ENCODE data around the gene SFT2D2. TPM values are rescaled to one million over a fixed set of nuclear protein-coding genes. Genes with fewer than 3 reads are reported as not detected.

Gene SFT2D2
- total and polyA plus RNA-seq, 5 experiments from 2014 or later = 33.4 to 52.0 (median 48.8) TPM

GRCh38 chr1:168224991-168225390 lies 813 bp upstream of the SFT2D2 start:
- ATAC-seq (no peak), DNase-seq (no peak)
- peak overlapping the region; percentile 74 to 98 (median 95) for H3K4me3 Mint-ChIP-seq
- H3K27me3 Mint-ChIP-seq = peaks cover 0 to 6% (median 2%) of the 10 kb centered on the region in 5 donors
- peaks cover 0 to 5% (median 0%) of the 10 kb centered on the region in 3 donors for H3K36me3 Mint-ChIP-seq
- POLR2A ChIA-PET = interaction anchor here (1.1 to 1.9 kb wide), 4 partner anchors 10 to 289 kb away, joined by 3 to 9 read pairs (median 6); partner anchors contain the start of gene TIPRL
- peaks cover 0 to 3% (median 0%) of the 10 kb centered on the region in 9 donors for H3K9me3 Mint-ChIP-seq
- peak overlapping the region in 9 of 10 donors; percentile 86 to 95 (median 91) for H3K27ac Mint-ChIP-seq
- peaks cover 15 to 49% (median 44%) of the 10 kb centered on the region in 4 donors for H3K4me1 Mint-ChIP-seq

- DNase-seq (no peak), ATAC-seq (no peak)
- Mint-ChIP-seq H3K4me1 (peaks cover 26 to 71% (median 65%) of the 10 kb centered on the region in 4 donors), H3K27me3 (peaks cover 0 to 4% (median 2%) of the 10 kb centered on the region in 5 donors), H3K36me3 (peaks cover 0 to 24% (median 4%) of the 10 kb centered on the region in 3 donors), H3K9me3 (peaks cover 0 to 3% (median 0%) of the 10 kb centered on the region in 9 donors), H3K27ac (peak overlapping the region in 9 of 10 donors; percentile 3 to 95 (median 89)), H3K4me3 (peak overlapping the region; percentile 80 to 98 (median 95))
- POLR2A ChIA-PET = no interaction called here
These were observed 1.8 kb downstream of the SFT2D2 start for GRCh38 chr1:168227620-168228019.

- ATAC-seq (no peak), DNase-seq (no peak)
- Mint-ChIP-seq H3K4me1 (peaks cover 34 to 85% (median 79%) of the 10 kb centered on the region in 4 donors), H3K27me3 (no peaks in the 10 kb centered on the region), H3K9me3 (no peaks in the 10 kb centered on the region), H3K4me3 (peak overlapping the region in 1 of 10 donors; percentile 47), H3K27ac (peak overlapping the region in 1 of 10 donors; percentile 90), H3K36me3 (peaks cover 4 to 45% (median 5%) of the 10 kb centered on the region in 3 donors)
- POLR2A ChIA-PET = no interaction called here
These were observed 4.1 kb downstream of the SFT2D2 start for GRCh38 chr1:168229893-168230292.

- POLR2A ChIA-PET = no interaction called here
- Mint-ChIP-seq H3K27me3 (no peaks in the 10 kb centered on the region), H3K36me3 (peaks cover 5 to 53% (median 7%) of the 10 kb centered on the region in 3 donors), H3K27ac (no peak overlapping the region), H3K4me1 (peaks cover 37 to 85% (median 79%) of the 10 kb centered on the region in 4 donors), H3K4me3 (no peak overlapping the region), H3K9me3 (no peaks in the 10 kb centered on the region)
- ATAC-seq (no peak), DNase-seq (no peak)
These were observed 4.9 kb downstream of the SFT2D2 start for GRCh38 chr1:168230709-168231108.

- no peak overlapping the region for H3K4me3 Mint-ChIP-seq
- peak overlapping the region in 6 of 10 donors; percentile 10 to 78 (median 58) for H3K27ac Mint-ChIP-seq
- H3K36me3 Mint-ChIP-seq = peaks cover 5 to 89% (median 26%) of the 10 kb centered on the region in 3 donors
- peak; percentile 92 to 99 for ATAC-seq
- POLR2A ChIA-PET = interaction anchor here (1.8 kb wide), 1 partner anchor 9 kb away, joined by 6 read pairs; the partner anchor contains the start of gene SFT2D2
- H3K27me3 Mint-ChIP-seq = no peaks in the 10 kb centered on the region
- no peaks in the 10 kb centered on the region for H3K9me3 Mint-ChIP-seq
- H3K4me1 Mint-ChIP-seq = peaks cover 32 to 56% (median 52%) of the 10 kb centered on the region in 4 donors
- DNase-seq = peak in 6 of 10 donors; percentile 5 to 38 (median 28)
These were observed 9.2 kb downstream of the SFT2D2 start for GRCh38 chr1:168234846-168235547.

DNA sequence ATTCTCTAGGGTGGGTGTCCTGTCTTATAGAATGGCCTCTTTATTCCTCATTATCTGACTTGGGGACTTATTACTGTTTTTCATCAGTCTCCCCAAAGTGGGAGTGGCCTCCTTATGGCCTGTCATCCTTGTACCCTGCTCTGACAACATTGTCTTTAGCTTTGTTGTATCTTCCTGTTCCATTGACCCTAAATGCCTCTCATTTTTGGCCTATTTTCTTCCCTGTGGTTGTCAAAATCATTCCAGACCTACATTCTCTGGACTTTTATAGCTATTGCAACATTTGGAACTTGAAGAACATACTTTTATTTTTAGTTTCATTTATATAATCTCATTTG lies 9.7 kb downstream of the SFT2D2 start:
- H3K4me3 Mint-ChIP-seq = no peak overlapping the region
- peak in 1 of 2 donors; percentile 23 for ATAC-seq
- H3K27ac Mint-ChIP-seq = peak overlapping the region in 5 of 10 donors; percentile 15 to 78 (median 67)
- H3K36me3 Mint-ChIP-seq = peaks cover 5 to 92% (median 30%) of the 10 kb centered on the region in 3 donors
- no peaks in the 10 kb centered on the region for H3K27me3 Mint-ChIP-seq
- H3K9me3 Mint-ChIP-seq = no peaks in the 10 kb centered on the region
- peaks cover 34 to 52% (median 48%) of the 10 kb centered on the region in 4 donors for H3K4me1 Mint-ChIP-seq
- DNase-seq = no peak
- POLR2A ChIA-PET = interaction anchor here (1.8 kb wide), 1 partner anchor 10 kb away, joined by 6 read pairs; the partner anchor contains the start of gene SFT2D2

DNA sequence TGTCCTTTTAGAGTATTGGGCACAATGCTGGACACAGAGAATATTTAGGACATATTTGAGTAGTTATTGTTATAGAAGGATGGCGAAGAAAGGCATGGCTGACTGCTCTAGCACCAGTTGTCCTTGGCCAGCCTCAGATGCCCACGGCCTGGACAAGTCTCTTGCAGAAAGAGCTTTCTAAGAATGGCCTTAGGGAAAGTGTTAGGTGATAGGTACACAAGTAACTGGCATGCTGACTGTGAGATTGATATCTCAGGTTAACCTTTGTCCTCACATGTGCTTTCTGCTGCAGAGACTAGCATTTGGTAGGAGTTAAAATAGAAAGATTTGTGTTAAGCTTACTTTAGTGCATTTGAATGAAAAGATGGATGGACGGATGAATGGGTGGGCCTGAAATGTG lies 10.1 kb downstream of the SFT2D2 start:
- peaks cover 5 to 92% (median 30%) of the 10 kb centered on the region in 3 donors for H3K36me3 Mint-ChIP-seq
- H3K4me1 Mint-ChIP-seq = peaks cover 30 to 47% (median 44%) of the 10 kb centered on the region in 4 donors
- H3K9me3 Mint-ChIP-seq = no peaks in the 10 kb centered on the region
- H3K27me3 Mint-ChIP-seq = no peaks in the 10 kb centered on the region
- DNase-seq (no peak), ATAC-seq (no peak)
- H3K4me3 Mint-ChIP-seq = no peak overlapping the region
- POLR2A ChIA-PET = interaction anchor here (1.8 kb wide), 1 partner anchor 10 kb away, joined by 6 read pairs; the partner anchor contains the start of gene SFT2D2
- peak overlapping the region in 2 of 10 donors; percentile 69 to 72 for H3K27ac Mint-ChIP-seq

DNA sequence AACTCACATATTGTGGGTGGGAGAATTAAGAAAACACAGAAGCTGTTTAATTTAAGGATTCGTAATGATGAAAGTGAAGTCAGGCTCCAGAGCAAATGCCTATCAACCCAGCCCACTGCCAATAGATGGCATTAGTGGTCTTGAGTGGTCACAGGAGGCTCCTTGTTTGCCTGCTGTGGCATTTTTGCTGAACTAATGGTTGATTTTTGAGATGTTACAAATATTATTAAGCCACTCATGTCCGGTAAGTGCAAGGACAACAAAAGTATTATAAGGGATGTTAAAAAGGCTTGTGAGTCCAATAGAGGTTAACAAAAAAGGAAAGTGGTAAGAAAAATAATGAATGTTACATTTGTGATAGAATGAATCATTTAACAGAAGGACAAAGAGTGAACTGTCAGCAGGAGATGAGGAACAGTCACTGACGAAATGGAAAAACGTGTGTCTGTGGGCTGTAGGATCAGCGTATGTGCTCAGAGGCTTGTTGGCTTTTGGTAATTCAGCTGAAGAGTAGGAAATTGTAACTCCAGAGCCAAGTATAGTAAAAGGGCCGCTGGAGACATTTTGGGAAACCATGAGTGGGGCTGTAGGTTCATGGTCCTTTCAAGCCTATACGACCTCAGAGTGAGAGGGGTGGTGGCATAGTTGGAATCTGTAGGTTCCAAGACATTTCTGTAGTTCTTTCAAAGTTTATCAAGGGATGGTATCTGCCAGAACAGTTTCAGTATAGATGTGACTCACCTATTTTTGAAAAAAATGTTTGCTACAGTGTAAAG lies 11.2 kb downstream of the SFT2D2 start:
- Mint-ChIP-seq H3K4me1 (peaks cover 29 to 41% (median 37%) of the 10 kb centered on the region in 4 donors), H3K4me3 (no peak overlapping the region), H3K36me3 (peaks cover 5 to 93% (median 31%) of the 10 kb centered on the region in 3 donors), H3K27ac (peak overlapping the region in 4 of 10 donors; percentile 16 to 57 (median 39)), H3K27me3 (no peaks in the 10 kb centered on the region), H3K9me3 (no peaks in the 10 kb centered on the region)
- ATAC-seq (no peak), DNase-seq (no peak)
- POLR2A ChIA-PET = no interaction called here

DNA sequence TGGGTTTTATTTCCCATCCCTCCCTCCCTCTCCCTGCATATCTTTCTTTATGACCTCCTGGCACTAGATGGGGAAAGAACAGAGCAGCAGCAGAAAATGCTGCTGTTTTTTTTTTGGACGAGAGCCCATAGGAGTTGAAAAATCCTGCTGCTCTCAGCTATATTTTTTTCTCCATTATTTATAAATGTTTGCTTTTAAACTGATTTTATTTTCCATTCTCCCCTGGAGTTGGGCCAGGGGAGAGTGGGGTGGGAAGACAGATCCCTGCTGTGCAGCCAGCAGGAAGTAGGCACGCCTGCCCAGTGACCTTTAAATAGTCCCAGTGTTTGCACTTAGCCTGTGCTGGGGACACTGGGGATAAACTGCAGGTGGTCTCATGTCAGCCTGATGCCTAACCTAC lies 17.4 kb downstream of the SFT2D2 start:
- POLR2A ChIA-PET = no interaction called here
- peaks cover 30 to 50% (median 48%) of the 10 kb centered on the region in 4 donors for H3K4me1 Mint-ChIP-seq
- no peaks in the 10 kb centered on the region for H3K9me3 Mint-ChIP-seq
- H3K4me3 Mint-ChIP-seq = no peak overlapping the region
- DNase-seq = no peak
- H3K27ac Mint-ChIP-seq = peak overlapping the region in 4 of 10 donors; percentile 4 to 64 (median 37)
- H3K36me3 Mint-ChIP-seq = peaks cover 23 to 95% (median 61%) of the 10 kb centered on the region in 3 donors
- no peak for ATAC-seq
- H3K27me3 Mint-ChIP-seq = no peaks in the 10 kb centered on the region

DNA sequence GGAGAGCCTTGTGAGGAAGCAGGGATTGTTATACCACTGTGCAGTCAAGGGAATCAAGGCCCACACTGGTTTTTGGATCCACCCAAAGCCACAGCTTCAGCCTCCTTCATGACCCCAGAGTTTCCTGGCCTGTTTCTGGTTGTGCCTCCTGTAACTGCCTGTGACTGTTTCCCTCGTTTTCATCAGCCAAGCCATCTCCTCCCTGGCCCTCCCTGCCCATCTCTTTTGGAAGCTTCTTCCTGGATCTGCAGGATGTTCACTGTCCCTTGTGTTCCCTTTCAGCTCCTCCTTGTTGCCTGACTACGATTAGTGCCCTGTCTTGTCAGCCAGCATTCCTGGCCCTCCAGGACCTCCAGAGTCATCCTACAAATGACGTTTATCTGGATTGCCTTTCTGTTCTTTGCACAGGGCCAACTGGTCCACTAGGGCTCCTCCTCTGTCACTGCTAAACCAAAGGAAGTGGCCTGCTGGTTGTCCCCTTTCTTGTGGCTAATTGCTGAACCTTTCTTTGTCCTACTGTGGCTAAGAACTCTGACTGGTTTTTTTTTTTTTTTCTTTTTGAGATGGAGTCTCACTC lies 17.9 kb downstream of the SFT2D2 start:
- H3K27ac Mint-ChIP-seq = peak overlapping the region in 7 of 10 donors; percentile 9 to 71 (median 50)
- peaks cover 23 to 97% (median 63%) of the 10 kb centered on the region in 3 donors for H3K36me3 Mint-ChIP-seq
- H3K4me3 Mint-ChIP-seq = peak overlapping the region in 1 of 10 donors; percentile 36
- no peaks in the 10 kb centered on the region for H3K27me3 Mint-ChIP-seq
- H3K9me3 Mint-ChIP-seq = no peaks in the 10 kb centered on the region
- ATAC-seq (no peak), DNase-seq (no peak)
- POLR2A ChIA-PET = no interaction called here
- H3K4me1 Mint-ChIP-seq = peaks cover 33 to 55% (median 53%) of the 10 kb centered on the region in 4 donors

DNA sequence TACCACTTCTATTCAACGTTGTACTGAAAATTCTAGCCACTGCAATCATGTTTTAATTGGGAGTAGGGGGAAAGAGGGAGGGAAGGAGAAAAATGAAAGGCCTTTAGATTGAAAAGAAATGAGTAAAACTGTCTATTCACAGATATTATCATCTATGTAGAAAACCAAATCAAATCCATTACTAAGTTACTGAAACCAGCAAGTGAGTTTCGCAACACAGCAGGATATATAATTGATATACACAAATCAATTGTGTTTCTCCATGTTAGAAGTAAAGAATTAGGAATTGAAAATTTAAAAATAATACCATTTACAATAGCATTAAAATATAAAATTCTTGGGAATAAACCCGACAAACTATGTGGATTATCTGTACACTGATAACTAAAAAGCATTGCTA lies 19.2 kb downstream of the SFT2D2 start:
- peaks cover 36 to 60% (median 58%) of the 10 kb centered on the region in 4 donors for H3K4me1 Mint-ChIP-seq
- POLR2A ChIA-PET = no interaction called here
- H3K27me3 Mint-ChIP-seq = no peaks in the 10 kb centered on the region
- H3K9me3 Mint-ChIP-seq = no peaks in the 10 kb centered on the region
- H3K4me3 Mint-ChIP-seq = no peak overlapping the region
- H3K27ac Mint-ChIP-seq = peak overlapping the region in 3 of 10 donors; percentile 2 to 61 (median 22)
- ATAC-seq (no peak), DNase-seq (no peak)
- peaks cover 23 to 97% (median 61%) of the 10 kb centered on the region in 3 donors for H3K36me3 Mint-ChIP-seq

DNA sequence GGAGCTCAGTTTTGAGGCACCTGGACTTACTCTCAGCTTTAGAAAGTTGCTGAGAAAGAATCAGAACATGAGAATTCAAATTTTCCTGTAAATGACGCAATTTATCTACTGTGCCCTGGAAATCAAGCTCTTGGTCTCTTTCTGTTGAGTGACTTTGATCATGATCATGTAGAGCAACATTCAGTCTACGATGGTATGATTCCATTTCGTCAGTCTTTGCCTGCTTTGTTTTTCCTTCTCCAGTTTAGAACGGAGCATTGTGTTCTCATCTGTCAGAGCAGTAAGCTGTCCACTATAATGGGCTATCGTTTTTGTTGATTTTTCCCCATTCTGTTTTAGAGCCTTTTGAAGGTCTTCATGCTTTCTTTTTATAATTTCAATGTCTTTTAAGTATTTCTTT lies 20.7 kb downstream of the SFT2D2 start:
- Mint-ChIP-seq H3K36me3 (peaks cover 23 to 96% (median 59%) of the 10 kb centered on the region in 3 donors), H3K27me3 (no peaks in the 10 kb centered on the region), H3K4me1 (peaks cover 37 to 69% (median 59%) of the 10 kb centered on the region in 4 donors), H3K27ac (peak overlapping the region in 1 of 10 donors; percentile 2), H3K4me3 (no peak overlapping the region), H3K9me3 (no peaks in the 10 kb centered on the region)
- no peak for ATAC-seq
- POLR2A ChIA-PET = no interaction called here
- no peak for DNase-seq

All from naive thymus-derived CD8-positive, alpha-beta T cell (primary cell).